B cell (primary cell): ENCODE data around the gene SPATA4. TPM values are rescaled to one million over a fixed set of nuclear protein-coding genes. Genes with fewer than 3 reads are reported as not detected.

Experiments used
- ATAC-seq: fragments of 200-7000 bp; cut with Tn5 transposase; one replicate; pipeline ENCODE4 v1.10.0; 2021; ENCODE audit warnings: low read depth, mild to moderate bottlenecking, moderate number of reproducible peaks, moderate library complexity
- CTCF ChIA-PET: fragments of 350-600 bp; sonication (Branson Sonifier 250); formaldehyde crosslinking; loops from one replicate; lab custom pipeline; 2021; ENCODE audit warnings: antibody characterized with exemption, inconsistent platforms; lab: Charles Lee
- POLR2A ChIA-PET: fragments of 350-600 bp; sonication (Branson Sonifier 250); formaldehyde crosslinking; loops from one replicate; lab custom pipeline; 2021; ENCODE audit warnings: antibody characterized with exemption; lab: Charles Lee
- DNase-seq: peaks from one replicate; pipeline ENCODE4 v3.0.0; 2013
- H2AFZ ChIP-seq: 2 replicates; pipeline ENCODE4 v1.6.1; 2012; ENCODE audit warnings: mild to moderate bottlenecking, low read depth, low read length; ENCODE audit not compliant: insufficient read depth, poor library complexity, severe bottlenecking
- H3K27ac ChIP-seq, 2 donors: 1 replicate in 1 of 2; 2 replicates in 1 of 2; pipeline ENCODE4 v1.5.1; 2012 to 2013; ENCODE audit warnings: low read length in 2 of 2, mild to moderate bottlenecking in 2 of 2, moderate library complexity in 1 of 2
- H3K27me3 ChIP-seq, 4 experiments: fragments of 200-600 bp in 1 of 4; sonication (generic) in 1 of 4; replicated peaks in 1 of 4; 1 replicate in 2 of 4; 2 replicates in 2 of 4; pipeline versions ENCODE4 v1.6.1 to v1.7.0; 2013 to 2016; ENCODE audit warnings: low read length in 3 of 4, mild to moderate bottlenecking in 2 of 4, mixed read lengths in 1 of 4, moderate library complexity in 1 of 4; ENCODE audit not compliant: insufficient read depth in 4 of 4, control insufficient read depth in 3 of 4; ENCODE audit errors: control extremely low read depth in 1 of 4
- H3K36me3 ChIP-seq, 2 experiments: replicated peaks in 1 of 2; 1 replicate in 1 of 2; 2 replicates in 1 of 2; pipeline versions ENCODE4 v1.6.1 to v1.7.1; 2013; ENCODE audit warnings: low read length in 1 of 2; ENCODE audit not compliant: insufficient read depth in 2 of 2, control insufficient read depth in 1 of 2; ENCODE audit errors: control extremely low read depth in 1 of 2, extremely low read depth in 1 of 2
- H3K4me1 ChIP-seq, 2 donors: fragments of 200-600 bp in 1 of 2; sonication (generic) in 1 of 2; 1 replicate in 1 of 2; 2 replicates in 1 of 2; pipeline versions ENCODE4 v1.5.1 to v1.6.1; 2013 to 2017; ENCODE audit warnings: low read length in 2 of 2; ENCODE audit not compliant: control insufficient read depth in 2 of 2, insufficient read depth in 2 of 2
- H3K4me2 ChIP-seq: replicated peaks from 2 replicates; pipeline ENCODE3; 2012; ENCODE audit warnings: mild to moderate bottlenecking, low read depth, low read length; ENCODE audit not compliant: poor library complexity, severe bottlenecking
- H3K4me3 ChIP-seq, 5 experiments: fragments of 200-600 bp in 1 of 5; sonication (generic) in 1 of 5; 1 replicate in 3 of 5; 2 replicates in 2 of 5; pipeline versions ENCODE4 v1.5.1 to v1.7.0; 2011 to 2016; ENCODE audit warnings: low read length in 4 of 5, mild to moderate bottlenecking in 4 of 5, low read depth in 2 of 5, control low read depth in 1 of 5, moderate library complexity in 1 of 5; ENCODE audit not compliant: insufficient read depth in 1 of 5; ENCODE audit errors: control extremely low read depth in 1 of 5, extremely low read depth in 1 of 5
- H3K79me2 ChIP-seq: fragments of 200-600 bp; sonication (generic); one replicate; pipeline ENCODE4 v1.6.0; 2016; ENCODE audit warnings: low read length; ENCODE audit not compliant: control insufficient read depth, insufficient read depth
- H3K9ac ChIP-seq: fragments of 200-600 bp; sonication (generic); 2 replicates; pipeline ENCODE4 v1.6.1; 2017; ENCODE audit warnings: mild to moderate bottlenecking, low read length, moderate library complexity
- H3K9me3 ChIP-seq, 3 donors: one replicate each; pipeline versions ENCODE4 v1.6.1 to v1.7.1; 2013; ENCODE audit warnings: low read length in 2 of 3; ENCODE audit not compliant: control insufficient read depth in 2 of 3, insufficient read depth in 1 of 3; ENCODE audit errors: control extremely low read depth in 1 of 3
- H4K20me1 ChIP-seq: 2 replicates; pipeline ENCODE4 v1.6.0; 2012; ENCODE audit warnings: mild to moderate bottlenecking, low read length; ENCODE audit not compliant: insufficient read depth, control insufficient read depth, poor library complexity, severe bottlenecking
- H3K27ac Mint-ChIP-seq: one replicate; pipeline ENCODE4 v1.8.0; 2021; ENCODE audit warnings: mixed read lengths
- H3K27me3 Mint-ChIP-seq: one replicate; pipeline ENCODE4 v1.8.0; 2021; ENCODE audit warnings: mixed read lengths
- H3K4me1 Mint-ChIP-seq: one replicate; pipeline ENCODE4 v1.8.0; 2021; ENCODE audit warnings: mixed read lengths
- H3K4me3 Mint-ChIP-seq: one replicate; pipeline ENCODE4 v1.8.0; 2021; ENCODE audit warnings: mixed read lengths
- H3K9me3 Mint-ChIP-seq: one replicate; pipeline ENCODE4 v1.8.0; 2022; ENCODE audit warnings: mixed read lengths; ENCODE audit not compliant: insufficient read depth
- CTCF ChIP-seq: fragments of 200-600 bp; IDR thresholded peaks from one replicate; pipeline ENCODE4 v1.8.0; 2022; ENCODE audit warnings: antibody characterized with exemption, mild to moderate bottlenecking
- EZH2 ChIP-seq: IDR thresholded peaks from 2 replicates; pipeline ENCODE4 v1.6.1; 2012; ENCODE audit warnings: borderline replicate concordance, low read depth, mild to moderate bottlenecking, moderate library complexity, low read length; ENCODE audit not compliant: insufficient read depth, poor library complexity, severe bottlenecking
- WGBS: methylation state at CpG from one replicate; pipeline ENCODE4 v1.1.5; 2013; ENCODE audit warnings: missing lambda C conversion rate; ENCODE audit not compliant: insufficient coverage; 5-methylcytosine and 5-hydroxymethylcytosine counted together
- intact Hi-C: fragments of 100-400 bp; cut with micrococcal nuclease; formaldehyde crosslinking; loops from one replicate; pipeline ENCODE4 v1.10.0; 2022
- polyA plus RNA-seq: library from polyadenylated mRNA; depleted of rRNA; stranded (reverse); fragments of >200 nt; gene quantifications from 2 replicates; pipeline ENCODE4 v1.2.3, GENCODE V29; 2012
- total RNA-seq, 2 donors: library from RNA; stranded (reverse); fragments of 120-200 nt in 1 of 2; gene quantifications; 1 replicate in 1 of 2; 2 replicates in 1 of 2; pipeline versions ENCODE4 v1.2.3 to v1.2.4, GENCODE V29; 2013 to 2022

The SPATA4 gene
- total and polyA plus RNA-seq, 2 donors (not counting 1 experiment from before 2014, with no cell fraction given): not detected

GRCh38 chr4:176209535-176209934 is 14.2 kb upstream of the SPATA4 start:
- Mint-ChIP-seq H3K4me3 (no peak overlapping the region), H3K4me1 (no peaks in the 10 kb centered on the region), H3K9me3 (peaks cover 7% of the 10 kb centered on the region), H3K27me3 (peaks cover 27% of the 10 kb centered on the region), H3K27ac (no peak overlapping the region)
- TF ChIP-seq CTCF (no peak), EZH2 (no peak)
- H2AFZ ChIP-seq: no peak overlapping the region
- H3K4me2 ChIP-seq: no peak overlapping the region
- ChIA-PET CTCF (no interaction called here), POLR2A (no interaction called here)
- H3K4me3 ChIP-seq: no peak overlapping the region
- H3K36me3 ChIP-seq: no peaks in the 10 kb centered on the region
- WGBS: 93% methylated on average over 2 of the region's 4 CpGs
- no peak for ATAC-seq
- H3K9ac ChIP-seq: no peak overlapping the region
- H3K79me2 ChIP-seq: no peaks in the 10 kb centered on the region
- no peaks in the 10 kb centered on the region for H3K4me1 ChIP-seq
- no peak for DNase-seq
- peaks cover 0 to 5% (median 0%) of the 10 kb centered on the region in 3 donors for H3K9me3 ChIP-seq
- no peak overlapping the region for H3K27ac ChIP-seq
- intact Hi-C loops: no loop called here
- peaks cover 0 to 15% (median 6%) of the 10 kb centered on the region in 4 experiments for H3K27me3 ChIP-seq
- no peaks in the 10 kb centered on the region for H4K20me1 ChIP-seq

DNA sequence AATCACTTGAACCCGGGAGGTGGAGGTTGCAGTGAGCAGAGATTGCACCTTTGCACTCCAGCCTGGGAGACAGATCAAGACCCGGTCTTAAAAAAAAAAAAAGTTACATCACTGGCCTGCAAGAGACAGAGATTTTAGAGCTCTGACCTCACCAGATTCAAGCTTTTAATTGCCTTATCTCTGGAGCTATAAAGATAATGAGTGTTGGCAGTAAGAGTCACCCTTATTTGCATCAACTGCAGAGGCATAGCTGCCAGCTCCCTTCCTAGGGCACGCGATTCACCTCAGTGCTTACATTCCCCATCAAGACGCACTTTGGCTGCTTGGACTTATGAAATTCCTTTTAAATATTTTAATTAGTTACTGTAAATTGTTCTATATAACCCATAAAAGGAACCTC is 12.5 kb upstream of the SPATA4 start:
- ATAC-seq: no peak
- Mint-ChIP-seq H3K27me3 (peaks cover 32% of the 10 kb centered on the region), H3K4me1 (no peaks in the 10 kb centered on the region), H3K27ac (no peak overlapping the region), H3K4me3 (no peak overlapping the region), H3K9me3 (peaks cover 7% of the 10 kb centered on the region)
- DNase-seq: no peak
- Histone ChIP-seq H2AFZ (no peak overlapping the region), H3K79me2 (no peaks in the 10 kb centered on the region), H3K4me2 (no peak overlapping the region), H3K9ac (no peak overlapping the region), H3K4me3 (no peak overlapping the region), H4K20me1 (no peaks in the 10 kb centered on the region), H3K27me3 (peaks cover 0 to 15% (median 6%) of the 10 kb centered on the region in 4 experiments), H3K4me1 (no peaks in the 10 kb centered on the region), H3K27ac (no peak overlapping the region), H3K36me3 (no peaks in the 10 kb centered on the region), H3K9me3 (peaks cover 0 to 5% (median 0%) of the 10 kb centered on the region in 3 donors)
- POLR2A ChIA-PET: no interaction called here
- no peak for TF ChIP-seq CTCF
- no peak for TF ChIP-seq EZH2
- intact Hi-C loops: no loop called here
- WGBS: 95% methylated on average over 2 of the region's 5 CpGs
- CTCF ChIA-PET: no interaction called here
